ENCODE measurements around the gene MSRB1.
"Not testable (repeated sequence)": the region's sequence is repeated elsewhere in the genome, so short reads cannot be mapped to it uniquely, and the experiment has no call there.

Gene MSRB1

DNA sequence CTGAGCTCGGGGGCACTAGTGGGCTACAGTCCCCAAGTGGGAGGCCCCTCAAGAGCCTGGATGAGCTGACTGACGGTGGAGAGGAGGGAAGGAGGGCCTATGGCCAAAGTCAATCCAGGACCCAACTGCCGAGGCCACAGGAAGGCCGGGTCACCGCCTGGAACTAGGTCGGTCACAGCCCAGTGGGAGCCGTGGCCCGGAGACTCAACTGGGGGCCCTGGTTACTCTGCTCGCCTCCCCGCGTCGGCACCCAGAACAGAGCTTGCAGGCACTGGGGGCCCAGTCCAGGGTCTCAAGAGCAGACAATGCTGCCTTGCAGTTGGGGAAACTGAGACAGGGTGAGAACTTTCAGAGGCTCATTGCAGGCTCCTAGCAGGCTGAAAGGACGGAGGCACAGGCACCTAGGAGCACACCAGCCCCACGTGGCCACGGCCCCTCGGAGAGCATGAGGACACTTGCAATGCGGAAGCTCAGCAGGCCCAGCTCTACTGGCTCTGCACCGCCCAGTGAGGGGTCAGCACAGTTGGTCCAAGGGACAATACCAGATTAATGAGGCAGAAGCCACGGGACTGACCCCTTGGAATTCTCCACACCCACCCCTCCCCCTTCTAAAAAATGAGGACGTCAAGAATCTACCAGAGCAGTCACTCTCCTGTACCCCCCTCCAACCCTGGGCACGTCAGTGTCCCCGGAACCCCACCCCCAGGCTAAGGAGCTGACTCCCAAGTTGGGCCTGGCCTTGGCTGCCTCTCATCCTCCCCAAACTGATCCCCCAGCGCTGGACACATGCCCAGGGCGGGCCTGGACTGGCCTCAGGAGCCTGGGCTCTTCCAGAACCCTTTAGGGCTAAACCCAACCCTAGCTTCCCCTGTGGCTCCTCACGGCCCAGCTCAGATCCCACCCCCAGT, 27.0 kb downstream of the MSRB1 start:
- DNase-seq, result no peak

DNA sequence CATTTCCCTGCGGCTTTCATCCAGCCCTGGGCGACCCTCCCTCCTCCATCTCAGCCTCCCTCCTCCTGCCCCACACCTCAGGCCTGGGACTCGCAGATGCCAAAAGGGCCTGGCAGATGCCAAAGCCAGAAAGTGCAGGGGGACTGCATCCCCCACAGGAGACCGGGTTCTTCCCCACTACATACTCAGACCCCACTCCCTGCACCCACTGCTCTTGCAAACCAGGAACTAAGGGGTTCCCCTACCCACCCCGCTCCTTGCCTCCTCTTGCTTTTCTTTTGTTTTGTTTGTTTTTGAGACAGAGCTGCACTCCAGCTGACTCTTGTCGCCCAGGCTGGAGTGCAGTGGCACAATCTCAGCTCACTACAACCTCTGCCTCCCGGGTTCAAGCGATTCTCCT, 28.0 kb downstream of the MSRB1 start:
- DNase-seq, result no peak

DNA sequence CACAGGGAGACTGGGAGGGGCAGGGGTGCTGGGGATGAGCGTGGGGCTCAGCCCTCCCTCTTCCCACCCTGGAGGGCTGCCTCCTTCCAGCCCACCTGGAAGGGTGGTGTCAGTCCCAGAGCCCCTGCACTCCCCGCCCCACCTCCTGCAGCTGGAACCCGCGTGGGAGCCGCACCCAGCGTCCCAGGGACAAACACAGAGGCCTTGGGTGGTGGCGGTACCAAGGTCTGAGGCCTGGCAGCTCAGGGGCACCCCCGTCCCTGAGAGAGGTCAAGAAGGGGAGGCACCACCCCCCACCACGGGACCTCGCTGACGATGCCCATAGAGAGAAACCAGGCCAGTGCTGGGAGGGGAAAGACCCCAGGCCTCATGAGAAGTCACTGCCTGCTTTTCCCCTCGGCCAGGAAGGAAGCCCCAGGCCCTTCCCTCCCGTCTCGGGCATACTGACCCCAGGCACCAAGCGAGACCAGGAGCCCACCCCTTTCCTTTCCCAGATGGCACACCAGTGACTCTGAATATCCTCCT, 28.9 kb downstream of the MSRB1 start:
- DNase-seq, result no peak

DNA sequence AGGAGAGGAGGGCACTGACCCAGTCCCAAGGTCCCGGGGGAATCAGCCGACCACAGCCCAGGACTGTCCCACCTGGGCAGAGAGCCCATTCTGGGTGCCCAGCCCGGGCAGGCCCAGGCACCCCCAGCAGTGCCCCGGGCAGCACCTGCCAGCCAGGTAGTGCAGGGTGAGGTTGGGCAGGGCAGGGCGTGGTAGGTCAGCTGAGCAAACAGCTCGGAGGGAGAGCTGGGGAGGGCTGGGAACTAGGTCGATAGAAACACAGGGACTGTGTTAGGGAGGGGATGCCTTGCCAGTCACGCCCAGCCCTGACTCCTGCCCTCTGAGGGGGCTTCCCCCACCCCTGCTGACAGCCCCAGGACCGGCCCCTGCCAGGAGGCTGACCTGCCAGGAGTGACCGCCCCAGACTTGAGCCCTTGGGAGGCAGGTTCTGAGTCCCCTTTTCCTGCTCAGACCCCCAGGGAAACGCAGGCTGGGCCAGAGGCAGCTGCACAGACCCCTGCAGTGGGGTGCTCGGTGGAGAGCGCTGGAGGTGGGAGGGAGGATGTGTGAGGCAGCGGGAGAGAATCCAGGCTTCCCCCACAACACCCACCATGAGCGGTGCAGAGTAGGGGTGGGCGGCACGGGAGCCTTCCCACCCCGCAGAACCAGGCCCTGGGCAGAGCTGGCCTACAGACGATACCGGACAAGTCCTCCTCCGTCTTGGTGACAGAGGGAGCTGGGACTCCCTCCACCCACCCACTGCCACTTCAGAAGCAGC, 29.5 kb downstream of the MSRB1 start:
- no peak for DNase-seq

DNA sequence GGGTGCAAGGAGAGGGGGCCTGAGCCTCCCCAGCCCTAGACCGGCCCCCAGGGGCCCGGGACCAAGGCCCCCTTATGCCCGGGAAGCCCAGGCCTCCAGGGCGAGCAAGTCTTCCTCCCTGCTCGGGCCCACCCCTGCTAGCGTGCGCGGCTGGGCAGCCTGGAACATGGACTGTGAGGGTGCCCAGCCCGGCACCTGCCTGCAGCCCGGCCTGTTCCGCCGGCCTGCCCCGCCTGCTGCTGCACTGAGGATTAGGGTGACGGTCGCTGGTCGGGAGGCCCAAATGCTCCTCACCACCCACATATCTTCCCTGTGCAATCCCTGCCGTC, 30.8 kb downstream of the MSRB1 start:
- DNase-seq, result no peak

DNA sequence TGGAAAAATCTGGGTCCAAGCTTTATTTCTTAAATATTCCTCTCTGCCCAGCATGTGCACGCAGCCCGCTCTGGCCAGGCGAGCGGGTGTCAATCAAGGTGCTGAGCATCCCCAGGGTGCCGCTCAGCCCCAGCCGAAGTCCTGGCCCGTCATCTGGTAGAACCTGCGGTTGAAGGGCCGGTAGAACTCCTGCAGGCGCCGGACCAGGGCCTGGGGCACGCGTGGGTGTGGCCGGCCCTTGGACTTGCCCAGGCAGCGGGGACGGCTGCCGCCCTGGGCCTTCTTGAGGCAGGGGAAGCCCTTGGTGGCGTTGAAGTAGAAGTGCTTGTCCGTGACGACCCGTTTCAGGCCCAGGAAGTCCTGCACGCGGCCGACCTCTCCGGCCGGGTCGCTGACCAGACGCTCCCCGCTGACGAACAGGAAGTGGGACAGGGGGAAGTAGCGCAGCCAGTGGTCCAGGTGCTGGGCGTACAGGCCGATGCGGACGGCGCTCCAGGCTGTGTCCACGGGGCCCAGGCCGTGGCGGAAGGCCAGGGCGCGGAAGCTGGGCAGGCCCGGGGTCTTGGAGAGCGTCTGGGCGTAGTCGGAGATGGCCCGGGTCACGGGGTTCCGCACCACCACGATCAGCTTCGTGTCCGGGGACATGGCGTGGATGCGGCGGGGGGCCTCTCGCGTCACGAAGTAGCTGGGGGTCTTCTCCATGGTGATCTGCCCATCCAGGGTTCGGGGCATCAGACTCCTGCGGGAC, 31.4 kb downstream of the MSRB1 start:
- no peak for DNase-seq

DNA sequence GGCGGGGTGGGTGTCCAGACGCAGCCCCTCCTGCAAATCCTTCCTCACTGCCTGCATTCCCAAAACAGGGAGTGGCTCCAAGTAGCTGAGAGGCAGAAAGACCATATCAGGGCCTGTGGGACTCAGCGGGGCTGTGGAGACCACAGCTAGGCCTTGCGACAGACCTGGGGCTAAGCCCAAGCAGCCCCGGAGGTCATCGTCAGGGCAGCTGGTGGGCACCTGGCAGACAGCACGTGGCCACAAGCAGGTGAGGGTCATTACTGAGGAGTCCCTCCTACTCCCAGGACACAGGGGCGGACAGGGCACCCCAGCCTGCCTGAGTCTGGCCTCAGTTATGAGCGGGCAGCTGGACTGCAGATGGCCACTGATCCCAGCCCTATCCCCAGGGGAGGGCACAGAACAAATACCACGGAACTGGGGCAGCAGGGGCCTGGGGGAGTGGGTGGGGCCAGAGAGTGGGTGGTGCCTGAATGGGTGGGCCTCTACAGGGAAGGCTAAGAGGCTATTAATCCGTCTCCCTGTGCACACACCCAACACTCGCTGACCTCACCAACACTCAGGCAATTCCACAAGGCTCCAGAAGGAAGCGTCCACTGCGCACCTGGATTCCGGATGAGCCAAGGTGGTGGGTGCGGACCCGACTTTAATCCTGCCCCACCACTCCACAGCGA, 33.3 kb downstream of the MSRB1 start:
- DNase-seq, result no peak

DNA sequence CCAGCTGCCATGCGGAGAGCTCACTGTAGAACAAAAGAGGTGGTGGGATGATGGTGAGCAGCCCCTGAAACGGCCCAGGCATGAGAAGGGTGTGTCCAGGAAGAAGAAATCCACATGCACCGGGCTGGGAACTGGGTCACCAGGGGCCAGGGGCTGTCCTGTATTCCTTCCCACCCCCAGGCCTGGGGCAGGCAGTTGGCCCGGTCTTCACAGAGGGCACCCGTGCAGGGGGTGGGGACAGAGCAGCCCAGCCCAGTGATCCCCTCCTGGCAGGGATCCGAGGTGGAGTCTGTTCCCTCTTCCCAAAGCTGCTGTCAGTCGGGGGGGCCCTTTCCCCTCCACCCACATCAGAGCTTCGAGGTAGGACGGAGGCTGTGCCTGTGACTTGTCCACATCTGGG, 34.0 kb downstream of the MSRB1 start:
- no peak for DNase-seq

DNA sequence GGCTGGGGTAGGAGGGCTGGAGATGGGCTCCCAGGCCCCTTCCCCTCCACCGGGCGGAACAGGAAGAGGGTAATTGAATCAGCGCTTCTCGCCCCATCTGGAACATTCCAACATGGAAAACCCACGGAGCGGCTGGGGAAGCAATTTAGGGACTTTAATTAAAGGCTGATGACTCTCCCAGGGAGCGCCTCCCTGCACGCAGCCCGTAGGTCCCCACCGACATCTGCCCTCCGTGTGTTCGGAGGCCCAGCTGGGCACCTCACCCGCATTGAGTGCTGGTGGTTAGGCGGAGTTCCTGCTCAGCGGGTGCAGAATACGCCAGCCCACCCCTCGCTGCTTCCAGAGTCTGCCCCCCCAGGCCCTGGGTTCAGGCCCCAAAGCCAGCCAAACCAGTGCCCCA, 34.8 kb downstream of the MSRB1 start:
- DNase-seq, result no peak

DNA sequence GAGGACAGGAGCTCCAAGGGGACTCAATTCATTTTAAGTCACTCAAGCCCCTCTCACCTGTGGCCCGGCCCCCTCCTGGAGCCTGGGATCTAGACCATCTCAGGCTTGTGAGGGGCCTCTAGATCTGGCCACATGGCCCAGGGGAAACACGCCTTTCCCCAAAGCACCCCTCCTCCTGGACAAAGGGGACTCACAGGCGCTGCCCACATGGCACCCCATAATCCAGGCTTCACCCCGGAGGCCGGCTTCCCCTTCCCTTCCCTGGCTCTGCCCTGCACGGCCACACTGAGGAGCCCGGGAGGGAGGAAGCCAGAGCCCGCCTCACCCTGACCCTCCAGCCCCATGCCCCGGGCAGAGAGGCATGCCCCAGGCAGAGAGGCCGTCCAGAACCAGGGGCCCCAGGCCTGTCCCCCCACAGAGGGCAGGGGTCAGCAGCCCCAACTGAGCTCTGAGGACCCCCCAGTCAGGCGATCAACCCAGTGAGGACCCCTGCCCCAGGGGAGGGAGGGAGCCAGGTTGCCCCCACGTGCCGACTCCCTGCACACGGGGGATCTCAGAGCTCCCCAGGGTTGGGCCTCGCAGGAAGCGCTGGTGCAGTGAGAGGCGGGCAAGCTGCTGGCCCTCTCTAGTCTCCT, 35.7 kb downstream of the MSRB1 start:
- DNase-seq, result no peak

DNA sequence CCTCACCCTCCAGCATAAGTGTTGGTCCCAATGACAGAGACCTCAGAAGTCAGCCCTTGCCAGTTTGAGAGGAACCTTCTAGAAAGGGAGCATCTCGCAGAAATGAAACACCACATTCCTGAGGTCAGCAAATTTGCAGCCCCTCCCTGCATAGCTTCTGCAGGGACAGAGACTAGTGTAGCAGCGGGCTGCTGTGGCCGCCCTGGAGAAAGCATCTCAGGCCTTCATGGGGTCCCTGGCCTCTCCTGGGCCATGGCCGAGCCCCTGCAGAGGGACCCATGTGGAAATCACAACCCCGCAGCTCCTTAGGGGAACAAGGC, 36.2 kb downstream of the MSRB1 start:
- DNase-seq, result no peak

DNA sequence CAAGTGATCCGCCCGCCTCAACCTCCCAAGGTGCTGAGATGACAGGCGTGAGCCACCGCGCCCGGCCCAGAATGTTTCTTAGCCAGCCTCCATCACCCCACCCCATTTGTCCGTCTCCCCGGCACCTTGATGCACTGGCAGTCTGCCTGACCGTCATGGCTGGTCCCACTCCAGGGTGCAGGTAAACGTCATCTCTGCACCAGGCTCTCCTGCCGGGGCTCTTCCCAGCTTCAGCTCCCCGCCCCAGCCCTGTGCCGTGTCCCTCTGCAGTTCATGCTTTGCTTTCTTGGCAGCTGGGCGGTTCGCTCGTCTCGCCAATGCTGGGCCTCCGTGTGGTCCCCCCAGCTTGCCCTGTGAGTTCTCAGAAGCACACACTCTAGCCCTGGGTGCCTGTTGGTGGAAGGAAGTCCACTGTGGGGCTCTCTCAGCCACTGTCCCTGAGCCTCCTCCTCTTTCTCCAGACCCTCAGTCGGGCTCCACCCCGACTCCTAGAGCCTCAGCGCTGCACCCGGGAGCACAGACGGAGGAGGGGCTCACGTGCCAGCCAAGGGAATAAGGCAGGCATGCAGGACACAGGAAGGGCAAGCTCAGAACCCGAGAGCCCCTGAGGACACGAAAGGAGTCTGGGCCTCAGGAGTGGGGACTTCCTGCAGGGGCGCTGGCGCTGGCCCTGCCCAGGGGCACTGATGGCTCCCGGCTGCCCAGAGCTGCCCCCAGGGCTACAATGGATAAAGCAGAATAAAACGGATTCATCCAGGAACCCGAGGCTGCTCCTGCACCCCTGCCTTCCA, 36.7 kb downstream of the MSRB1 start:
- no peak for DNase-seq

DNA sequence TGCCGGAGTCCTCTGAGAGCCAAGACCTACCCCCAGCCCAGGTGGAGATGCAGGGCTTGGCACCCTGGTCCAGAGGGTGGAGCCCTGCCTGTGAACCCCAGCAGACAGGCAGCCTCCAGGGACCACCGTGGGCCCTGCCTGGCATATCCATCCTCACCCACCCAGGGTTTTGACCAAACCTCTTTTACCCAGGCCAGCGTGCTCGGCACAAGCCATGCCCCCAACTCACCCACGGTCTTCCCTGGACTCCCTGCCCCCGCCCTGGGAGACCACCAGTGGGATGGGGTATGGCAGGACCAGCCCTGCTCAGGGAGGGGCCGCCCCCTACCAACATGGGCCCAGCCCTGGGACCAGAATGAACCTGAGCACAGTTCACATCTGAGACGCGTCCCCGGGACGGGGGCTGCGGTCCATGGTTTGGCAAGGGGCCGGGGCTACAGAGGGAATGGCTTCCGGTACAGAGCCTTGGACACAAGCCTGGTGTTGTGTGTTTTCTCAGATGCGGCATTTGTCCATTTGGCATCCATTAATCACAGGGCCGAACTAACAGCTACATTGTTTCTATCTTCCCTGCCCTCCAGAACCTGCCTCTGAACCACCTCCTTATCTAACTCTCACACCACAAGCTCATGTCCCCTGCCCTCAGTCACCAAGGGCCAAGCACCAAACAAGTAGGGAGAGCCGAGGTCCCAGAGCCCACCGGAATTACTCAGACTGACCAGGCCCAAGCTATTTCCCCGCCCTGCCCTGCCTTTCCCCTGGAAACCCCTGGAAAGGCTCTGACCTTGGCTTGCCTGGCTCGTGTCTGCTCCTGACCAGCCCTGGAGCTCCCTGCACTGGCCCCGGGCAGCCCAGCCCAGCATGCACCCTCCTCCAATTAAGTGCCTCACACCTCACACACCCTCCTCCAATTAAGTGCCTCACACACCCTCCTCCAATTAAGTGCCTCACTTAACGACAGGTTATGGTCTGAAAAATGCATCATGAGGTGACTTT, 38.9 kb downstream of the MSRB1 start:
- no peak for DNase-seq

DNA sequence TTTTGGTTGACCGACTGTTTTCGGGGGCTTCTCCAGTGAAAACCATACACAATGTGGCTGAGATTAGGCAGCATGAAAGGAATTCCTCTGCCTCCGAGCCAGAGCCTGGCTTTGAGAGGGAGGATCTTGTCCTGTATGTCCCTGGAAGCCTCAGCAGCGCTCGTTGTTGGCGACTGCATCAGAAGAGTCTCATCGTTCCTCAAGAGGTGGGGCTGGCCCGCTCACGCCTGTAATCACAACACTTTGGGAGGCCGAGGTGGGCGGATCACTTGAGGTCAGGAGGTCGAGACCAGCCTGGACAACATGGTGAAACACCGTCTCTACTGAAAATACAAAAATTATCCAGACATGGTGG, 39.8 kb downstream of the MSRB1 start:
- DNase-seq, result no peak

DNA sequence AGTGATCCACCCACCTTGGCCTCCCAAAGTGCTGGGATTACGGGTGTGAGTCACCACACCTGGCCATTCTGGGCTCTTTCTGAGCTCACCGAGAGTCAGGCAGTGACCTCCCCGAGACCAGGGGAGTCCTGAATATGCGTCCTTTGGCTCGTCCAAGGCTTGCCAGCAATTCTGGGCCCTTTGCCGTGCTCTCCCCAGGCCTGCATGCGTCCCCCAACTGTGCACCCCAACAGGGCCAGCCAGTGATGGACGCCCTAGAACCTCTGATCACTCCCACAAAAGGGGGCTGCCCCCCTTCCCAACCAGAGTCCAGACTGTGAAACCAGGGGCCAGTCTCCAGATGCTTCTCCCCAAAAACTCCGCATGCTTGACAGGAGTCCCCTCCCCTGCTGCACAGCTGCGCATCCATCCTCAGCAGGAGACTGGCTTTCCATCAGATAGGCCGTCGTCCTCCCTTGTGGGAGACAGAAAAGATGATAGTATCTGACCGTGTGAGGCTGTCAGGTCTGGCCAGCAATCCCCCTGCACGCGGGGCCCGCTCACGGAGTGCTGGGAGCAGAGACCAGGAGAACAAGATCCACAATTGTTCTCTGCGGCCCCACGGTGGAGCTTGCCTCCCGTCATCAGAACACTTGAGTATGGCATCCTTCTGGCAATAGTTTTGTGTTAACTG, 40.3 kb downstream of the MSRB1 start:
- no peak for DNase-seq

DNA sequence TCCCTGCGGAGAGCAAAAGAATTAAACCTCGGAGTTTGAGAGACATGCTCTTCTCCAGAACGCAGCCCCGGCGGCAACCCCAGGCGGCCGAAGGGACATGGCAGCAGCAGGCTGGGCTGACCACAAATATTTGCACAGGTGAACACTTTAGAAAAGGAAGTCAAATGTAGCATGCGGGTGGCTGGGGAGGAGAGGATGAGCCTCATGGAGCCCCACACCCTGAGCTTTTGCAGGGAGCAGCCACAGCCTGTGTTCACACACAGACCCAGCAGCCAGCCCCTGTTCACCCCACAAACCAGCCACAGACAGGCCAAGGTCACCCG, 42.6 kb downstream of the MSRB1 start:
- DNase-seq, result no peak

DNA sequence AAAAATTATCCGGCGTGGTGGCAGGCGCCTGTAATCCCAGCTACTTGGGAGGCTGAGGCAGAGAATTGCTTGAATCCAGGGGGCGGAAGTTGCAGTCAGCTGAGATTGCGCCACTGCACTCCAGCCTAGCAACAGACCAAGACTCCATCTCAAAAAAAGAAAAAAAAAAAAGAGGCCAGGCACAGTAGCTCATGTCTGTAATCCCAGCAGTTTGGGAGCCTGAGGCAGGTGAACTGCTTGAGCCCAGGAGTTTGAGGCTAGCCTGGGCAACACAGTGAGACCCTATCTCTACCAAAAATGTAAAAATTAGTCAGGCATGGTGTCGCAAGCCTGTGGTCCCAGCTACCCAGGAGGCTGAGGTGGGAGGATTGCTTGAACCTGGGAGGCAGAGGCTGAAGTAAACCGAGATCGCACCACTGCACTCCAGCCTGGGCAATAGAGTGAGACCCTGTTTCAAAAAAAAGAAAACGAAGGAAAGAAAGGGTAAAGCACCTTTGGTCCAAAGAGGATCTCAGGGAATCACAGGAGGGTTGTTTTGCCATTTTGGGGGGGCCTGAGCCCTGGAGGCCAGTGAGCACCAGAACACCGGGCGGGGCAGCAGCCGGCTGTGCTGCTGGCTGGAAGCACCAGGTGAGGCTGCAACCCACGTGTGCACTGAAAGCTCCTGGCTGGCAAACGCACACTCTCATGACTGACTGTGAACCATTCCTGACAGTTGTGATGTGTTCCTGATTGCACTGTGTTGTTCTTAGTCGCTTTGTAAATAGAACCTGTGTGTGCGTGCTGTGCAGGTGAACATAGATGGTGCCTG, 43.2 kb downstream of the MSRB1 start:
- DNase-seq, result no peak

DNA sequence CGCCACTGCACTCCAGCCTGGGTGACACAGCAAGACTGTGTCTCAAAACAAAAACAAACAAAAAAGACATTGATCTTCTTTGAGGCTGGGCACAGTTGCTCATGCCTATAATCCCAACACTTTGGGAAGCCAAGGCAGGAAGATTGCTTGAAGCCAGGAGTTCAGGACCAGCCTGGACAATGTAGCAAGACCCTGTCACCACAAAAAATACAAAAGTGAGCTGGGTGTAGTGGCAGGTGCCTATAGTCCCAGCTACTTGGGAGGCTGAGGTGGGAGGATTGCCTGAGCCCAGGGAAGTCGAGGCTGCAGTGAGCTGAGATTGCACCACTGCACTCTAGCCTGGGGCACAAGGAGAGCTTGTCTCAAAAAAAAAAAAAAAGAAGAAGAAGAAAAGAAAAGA, 45.3 kb downstream of the MSRB1 start:
- DNase-seq, result not testable (repeated sequence)

Data from GOT3 (cell line).